A673 (cell line): ENCODE measurements around the gene FBN1. TPM values are rescaled to one million over a fixed set of nuclear protein-coding genes. Genes with fewer than 3 reads are reported as not detected.
A peak's percentile ranks its signal among the peaks of the same experiment; 100 is the strongest.

Source experiments
- BruUV-seq: library from RNA; stranded (reverse); fragments of 400-500 nt; replicated peaks from 2 replicates; lab custom pipeline; 2021; lab: Mats Ljungman, UMichigan
- CTCF ChIA-PET: fragments of 300-600 bp; sonication (Branson Sonifier 250); formaldehyde crosslinking; loops from one replicate; lab custom pipeline; 2022; ENCODE audit warnings: antibody characterized with exemption; lab: Charles Lee
- POLR2A ChIA-PET: fragments of 300-600 bp; sonication (Branson Sonifier 250); formaldehyde crosslinking; loops from one replicate; lab custom pipeline; 2022; ENCODE audit warnings: antibody characterized with exemption; ENCODE audit not compliant: low non-redundant PET; lab: Charles Lee
- DNase-seq: peaks from one replicate; pipeline ENCODE4 v3.0.0-alpha.2; 2015; ENCODE audit warnings: low spot score
- H3K27ac ChIP-seq: fragments of 200-600 bp; sonication (generic); 2 replicates; pipeline ENCODE4 v1.5.1; 2016; ENCODE audit warnings: mixed run types, low read depth, mild to moderate bottlenecking, mixed read lengths, antibody characterized with exemption, low read length; ENCODE audit not compliant: poor library complexity, severe bottlenecking
- H3K27me3 ChIP-seq: fragments of 200-600 bp; sonication (generic); replicated peaks from 2 replicates; pipeline ENCODE4 v1.6.1; 2017; ENCODE audit warnings: mixed run types, low read depth, mild to moderate bottlenecking, mixed read lengths, antibody characterized with exemption, low read length; ENCODE audit not compliant: insufficient read depth, poor library complexity
- H3K36me3 ChIP-seq: fragments of 200-600 bp; sonication (generic); 2 replicates; pipeline ENCODE4 v1.6.1; 2016; ENCODE audit warnings: mixed run types, mild to moderate bottlenecking, mixed read lengths, antibody characterized with exemption, low read length; ENCODE audit not compliant: insufficient read depth, poor library complexity, severe bottlenecking
- H3K4me1 ChIP-seq: fragments of 200-600 bp; sonication (generic); 2 replicates; pipeline ENCODE4 v1.6.1; 2017; ENCODE audit warnings: mixed run types, mild to moderate bottlenecking, mixed read lengths, antibody characterized with exemption, low read length; ENCODE audit not compliant: insufficient read depth, poor library complexity, severe bottlenecking
- H3K4me3 ChIP-seq: fragments of 200-600 bp; sonication (generic); 2 replicates; pipeline ENCODE4 v1.5.1; 2016; ENCODE audit warnings: low read depth, mixed run types, mild to moderate bottlenecking, mixed read lengths, low read length; ENCODE audit not compliant: poor library complexity, severe bottlenecking
- H3K9me3 ChIP-seq: fragments of 200-600 bp; sonication (generic); 2 replicates; pipeline ENCODE4 v1.6.1; 2016; ENCODE audit warnings: mixed run types, low read depth, mild to moderate bottlenecking, mixed read lengths, antibody characterized with exemption, low read length; ENCODE audit not compliant: poor library complexity, severe bottlenecking
- EZH2 ChIP-seq: fragments of 200-600 bp; sonication (generic); IDR thresholded peaks from 2 replicates; pipeline ENCODE4 v1.6.1; 2017; ENCODE audit warnings: borderline replicate concordance, low read depth, mild to moderate bottlenecking, mixed read lengths, antibody characterized with exemption, low read length; ENCODE audit not compliant: poor library complexity, severe bottlenecking
- intact Hi-C: fragments of 100-400 bp; cut with micrococcal nuclease; formaldehyde crosslinking; loops from one replicate; pipeline ENCODE4 v1.10.0; 2022; ENCODE audit not compliant: unreplicated experiment
- total RNA-seq: library from RNA; stranded (reverse); gene quantifications from 2 replicates; pipeline ENCODE4 v1.2.3, GENCODE V29; 2021
- TF ChIP-seq, protein P1 (sequence below): fragments of 300-800, 200-600 bp; sonication (generic); conservative IDR thresholded peaks from 2 replicates; pipeline ENCODE4 v1.5.1; 2017; ENCODE audit warnings: low read depth, mild to moderate bottlenecking, antibody characterized with exemption, low read length, moderate library complexity, mixed read lengths

FBN1 gene
- total RNA-seq, 1 experiment from 2014 or later = 25.4 TPM

DNA sequence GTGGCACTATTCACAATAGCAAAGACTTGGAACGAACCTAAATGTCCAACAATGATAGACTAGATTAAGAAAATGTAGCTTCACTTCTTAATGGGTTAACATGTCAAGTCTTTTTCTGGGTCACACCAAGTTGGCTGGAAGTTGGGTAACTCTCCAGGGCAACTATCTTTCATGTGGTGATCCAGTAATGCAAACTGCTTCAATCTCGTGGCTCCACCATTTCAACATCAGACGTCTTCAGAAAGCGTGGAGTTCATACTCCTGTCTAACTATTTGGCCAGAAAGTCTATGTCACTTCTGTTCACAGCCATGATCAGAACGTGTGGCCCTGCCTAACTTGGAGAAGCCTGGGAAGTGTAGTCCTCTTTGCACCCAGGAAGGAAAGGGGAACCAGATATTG lies 282.0 kb downstream of the FBN1 start:
- Histone ChIP-seq H3K27ac (no peak overlapping the region), H3K4me1 (peaks cover 22% of the 10 kb centered on the region), H3K36me3 (no peaks in the 10 kb centered on the region), H3K4me3 (no peak overlapping the region), H3K27me3 (no peaks in the 10 kb centered on the region), H3K9me3 (no peaks in the 10 kb centered on the region)
- CTCF ChIA-PET = no interaction called here
- TF ChIP-seq, protein P1, sequence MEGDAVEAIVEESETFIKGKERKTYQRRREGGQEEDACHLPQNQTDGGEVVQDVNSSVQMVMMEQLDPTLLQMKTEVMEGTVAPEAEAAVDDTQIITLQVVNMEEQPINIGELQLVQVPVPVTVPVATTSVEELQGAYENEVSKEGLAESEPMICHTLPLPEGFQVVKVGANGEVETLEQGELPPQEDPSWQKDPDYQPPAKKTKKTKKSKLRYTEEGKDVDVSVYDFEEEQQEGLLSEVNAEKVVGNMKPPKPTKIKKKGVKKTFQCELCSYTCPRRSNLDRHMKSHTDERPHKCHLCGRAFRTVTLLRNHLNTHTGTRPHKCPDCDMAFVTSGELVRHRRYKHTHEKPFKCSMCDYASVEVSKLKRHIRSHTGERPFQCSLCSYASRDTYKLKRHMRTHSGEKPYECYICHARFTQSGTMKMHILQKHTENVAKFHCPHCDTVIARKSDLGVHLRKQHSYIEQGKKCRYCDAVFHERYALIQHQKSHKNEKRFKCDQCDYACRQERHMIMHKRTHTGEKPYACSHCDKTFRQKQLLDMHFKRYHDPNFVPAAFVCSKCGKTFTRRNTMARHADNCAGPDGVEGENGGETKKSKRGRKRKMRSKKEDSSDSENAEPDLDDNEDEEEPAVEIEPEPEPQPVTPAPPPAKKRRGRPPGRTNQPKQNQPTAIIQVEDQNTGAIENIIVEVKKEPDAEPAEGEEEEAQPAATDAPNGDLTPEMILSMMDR = no peak
- TF ChIP-seq EZH2 = no peak
- no peak for DNase-seq
- intact Hi-C loops = no loop called here
- POLR2A ChIA-PET = no interaction called here
- no TSS peak for BruUV-seq

DNA sequence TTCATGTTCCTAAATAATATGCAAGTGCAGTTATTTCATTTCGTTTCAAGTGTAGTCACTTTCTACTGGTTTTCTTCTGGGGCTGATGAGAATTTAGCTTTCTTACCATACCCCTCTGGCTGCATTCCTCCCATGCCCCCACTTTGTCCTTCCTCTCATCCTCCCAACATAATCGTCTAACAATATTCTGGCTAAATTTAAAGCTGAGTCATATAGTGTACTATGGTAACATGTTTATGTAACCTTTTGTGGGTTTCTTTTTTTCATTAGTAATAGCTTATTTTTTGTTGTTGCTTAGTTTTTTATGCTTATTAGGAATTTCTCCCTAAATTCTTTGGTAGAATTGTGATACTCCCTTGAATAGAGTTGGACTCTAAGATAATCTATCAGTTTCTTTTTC lies 283.8 kb downstream of the FBN1 start:
- Histone ChIP-seq H3K4me1 (peaks cover 30% of the 10 kb centered on the region), H3K36me3 (no peaks in the 10 kb centered on the region), H3K27ac (no peak overlapping the region), H3K27me3 (no peaks in the 10 kb centered on the region), H3K9me3 (no peaks in the 10 kb centered on the region), H3K4me3 (no peak overlapping the region)
- intact Hi-C loops = no loop called here
- TF ChIP-seq, protein P1 = no peak
- TF ChIP-seq EZH2 = no peak
- DNase-seq = no peak
- POLR2A ChIA-PET = no interaction called here
- BruUV-seq = no TSS peak
- CTCF ChIA-PET = no interaction called here

DNA sequence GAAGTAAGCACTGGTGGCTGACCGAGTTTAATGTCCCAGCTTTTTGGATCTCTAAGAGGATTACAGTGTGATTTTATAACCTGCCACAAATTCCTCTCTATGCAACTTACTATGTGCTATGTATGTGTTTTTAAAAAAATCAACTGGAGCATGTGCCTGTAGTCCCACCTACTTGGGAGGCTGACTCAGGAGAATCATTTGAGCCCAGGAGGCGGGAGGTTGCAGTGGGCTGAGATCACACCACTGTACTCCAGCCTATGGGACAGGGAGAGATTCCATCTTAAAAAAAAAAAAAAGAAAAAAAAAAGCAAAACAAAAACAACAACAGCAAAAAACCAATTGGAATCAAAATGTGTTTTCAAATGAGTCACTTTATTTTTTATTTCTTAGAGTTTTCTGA lies 284.7 kb downstream of the FBN1 start:
- intact Hi-C loops = no loop called here
- CTCF ChIA-PET = no interaction called here

More for the DNA sequence above, 284.7 kb downstream of the FBN1 start:
- peak; percentile 64 for DNase-seq
- Histone ChIP-seq H3K27me3 (no peaks in the 10 kb centered on the region), H3K4me1 (peaks cover 30% of the 10 kb centered on the region), H3K27ac (peak overlapping the region; percentile 14), H3K36me3 (no peaks in the 10 kb centered on the region), H3K4me3 (no peak overlapping the region), H3K9me3 (no peaks in the 10 kb centered on the region)
- TF ChIP-seq EZH2 = no peak
- TF ChIP-seq, protein P1 = no peak
- BruUV-seq = no TSS peak
- POLR2A ChIA-PET = no interaction called here

Other genes with a start within 250 kb of the FBN1 start
- gene CEP152, start 165.4 kb upstream of the FBN1 start, total RNA-seq = 31.6 and 33.7 TPM in 2 replicates
- gene EID1, start 232.4 kb upstream of the FBN1 start, total RNA-seq = 128 and 137 TPM in 2 replicates